ENCODE measurements around the gene NTSR2. TPM values are rescaled to one million over a fixed set of nuclear protein-coding genes. Genes with fewer than 3 reads are reported as not detected.
"Not testable (repeated sequence)": the region's sequence is repeated elsewhere in the genome, so short reads cannot be mapped to it uniquely, and the experiment has no call there.

NTSR2 gene
- polyA plus RNA-seq, 10 donors = not detected

DNA sequence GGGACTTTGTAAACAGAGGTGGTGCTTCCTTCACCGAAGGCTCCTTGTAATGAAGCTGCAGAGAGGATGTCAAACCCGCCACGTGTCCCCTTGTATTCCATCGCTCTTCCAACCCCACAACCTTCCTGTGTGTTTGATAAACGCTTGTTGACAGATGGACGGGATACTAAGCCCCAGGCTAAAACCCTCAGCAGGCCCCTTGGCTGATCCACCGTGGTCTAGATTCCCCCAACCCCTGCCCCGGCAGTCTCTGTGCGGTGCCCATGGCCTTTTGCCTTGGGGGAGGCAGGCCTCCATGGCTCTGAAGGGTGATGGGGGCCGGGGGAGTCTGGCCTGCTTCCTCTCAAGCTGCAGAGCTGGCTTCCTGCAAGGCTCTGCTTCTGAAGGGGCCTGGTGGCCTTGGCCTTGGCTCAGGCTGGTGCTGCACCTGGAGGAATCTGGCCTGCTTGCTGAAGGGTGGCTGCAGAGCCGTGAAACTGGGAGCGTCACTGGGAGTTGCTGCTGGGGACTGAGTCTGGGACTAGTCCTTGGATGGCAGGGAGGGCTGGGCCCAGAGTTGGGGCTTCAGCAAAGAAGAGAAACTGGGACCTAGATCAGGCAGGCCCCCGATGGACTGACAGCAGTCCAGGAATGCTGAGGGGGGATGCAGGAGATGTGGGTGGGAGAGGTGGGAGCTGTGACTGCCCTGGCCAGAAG is 9.6 kb upstream of the NTSR2 start:
- DNase-seq = no peak

DNA sequence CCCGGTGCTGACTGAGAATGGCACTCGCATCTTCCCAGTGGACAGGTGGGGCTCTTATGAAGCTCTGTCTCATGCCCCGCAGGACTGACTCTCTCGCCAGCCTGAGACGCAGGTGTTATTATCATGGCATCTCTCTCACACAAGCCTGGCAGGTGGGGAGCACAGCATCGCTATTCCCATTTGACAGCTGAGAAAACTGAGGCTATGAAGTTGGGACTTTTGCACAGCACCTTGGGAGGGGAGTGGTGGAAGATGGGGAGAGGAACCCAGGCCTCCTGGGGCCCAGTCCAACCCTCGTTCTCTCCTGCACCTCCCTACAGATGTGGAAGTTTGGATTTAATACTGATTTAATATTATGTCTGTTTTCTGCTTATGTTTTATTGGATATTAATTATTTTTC is 9.0 kb upstream of the NTSR2 start:
- DNase-seq = no peak

DNA sequence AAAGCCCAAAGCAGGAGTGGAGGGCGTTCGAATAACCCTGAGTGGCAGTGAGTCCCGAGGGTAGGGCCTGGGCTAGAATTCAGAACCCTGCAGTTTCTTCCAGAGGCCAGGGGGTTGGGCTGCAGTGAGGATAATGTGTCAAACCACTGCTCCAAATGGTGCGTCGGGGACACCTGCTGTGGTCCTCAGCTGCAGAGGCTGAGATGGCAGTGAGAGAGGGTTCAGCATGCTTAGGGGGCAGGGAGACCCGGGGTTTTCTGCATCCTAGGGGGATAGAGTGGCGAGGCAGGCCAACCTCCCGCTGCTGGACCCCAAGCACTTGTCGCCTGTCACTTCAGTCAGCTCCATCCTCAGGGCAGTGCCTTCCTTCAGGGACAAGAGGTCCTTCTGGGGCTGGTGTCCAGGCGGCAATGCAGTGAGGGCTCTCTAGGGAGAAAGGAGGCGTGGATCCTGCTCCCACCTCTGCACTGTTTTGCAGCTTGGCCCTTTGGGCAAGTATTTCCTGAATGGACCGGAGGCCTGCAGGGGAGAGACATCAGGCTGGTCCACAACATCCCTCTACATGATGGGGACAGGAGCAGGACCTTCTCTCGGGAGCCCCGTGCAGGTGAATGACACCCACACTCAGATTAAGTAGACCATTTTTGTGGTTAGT is 8.4 kb upstream of the NTSR2 start:
- DNase-seq = no peak

DNA sequence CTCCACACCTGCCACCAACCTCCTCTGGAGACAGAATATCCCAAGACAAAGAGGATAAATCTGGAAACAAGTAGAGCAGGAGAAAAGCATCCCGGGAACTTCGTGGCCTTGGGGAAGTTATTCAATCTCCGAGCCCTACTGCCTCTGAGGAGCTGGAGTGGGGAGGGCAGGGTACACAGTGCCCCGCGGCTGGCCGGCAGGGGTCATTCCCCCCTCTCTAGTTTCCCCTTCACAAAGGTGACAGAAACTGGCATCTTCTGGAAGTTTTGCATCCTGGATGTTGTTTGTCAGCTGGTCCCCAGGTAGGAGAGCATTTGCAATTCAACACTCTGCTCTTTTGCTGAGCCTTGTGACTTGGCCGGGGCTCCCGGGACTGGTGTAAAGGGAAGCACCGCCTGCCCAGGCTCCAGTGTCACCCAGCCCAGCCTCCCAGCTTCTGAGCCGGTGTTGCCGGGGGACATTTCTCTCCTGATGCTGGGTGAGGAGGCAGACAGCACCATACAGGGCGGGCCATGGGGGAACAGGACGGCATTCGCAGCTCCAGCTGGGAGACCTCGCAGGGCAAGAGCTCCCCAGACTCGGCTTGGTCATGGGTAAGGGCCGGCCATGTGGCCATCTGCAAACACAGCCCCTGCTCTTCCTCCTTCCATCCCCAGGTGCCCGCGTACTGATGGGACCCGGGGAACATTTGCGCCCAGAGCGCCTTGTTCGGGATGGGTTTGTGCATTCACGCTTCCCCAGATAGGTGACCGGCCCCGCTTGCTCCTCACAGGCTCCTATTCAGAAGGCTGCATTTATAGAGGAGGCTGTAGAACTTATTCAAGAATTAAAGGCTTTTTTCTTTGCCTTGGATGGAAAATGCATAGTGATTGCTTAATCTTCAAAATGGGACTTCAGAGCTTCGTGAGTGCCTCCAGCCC is 7.4 kb upstream of the NTSR2 start:
- no peak for DNase-seq

DNA sequence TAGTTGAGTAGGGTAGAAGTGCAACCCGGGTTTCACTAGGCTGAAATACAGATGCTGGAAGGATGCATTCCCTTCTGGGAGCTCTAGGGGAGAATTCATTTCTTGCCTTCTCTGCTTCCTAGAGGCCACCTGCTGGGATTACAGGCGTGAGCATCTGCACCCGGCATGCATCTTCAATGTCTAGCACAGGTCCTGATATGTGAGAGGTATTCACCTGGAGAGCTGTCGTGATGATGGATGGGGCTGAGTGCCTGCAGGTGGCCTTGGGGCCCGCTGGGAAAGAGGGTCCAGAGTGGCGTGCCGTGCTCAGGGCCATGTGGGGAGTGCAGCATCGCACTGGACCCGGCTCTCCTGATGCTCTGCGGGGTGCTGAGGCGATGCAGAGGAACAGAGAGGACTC is 6.6 kb upstream of the NTSR2 start:
- no peak for DNase-seq

DNA sequence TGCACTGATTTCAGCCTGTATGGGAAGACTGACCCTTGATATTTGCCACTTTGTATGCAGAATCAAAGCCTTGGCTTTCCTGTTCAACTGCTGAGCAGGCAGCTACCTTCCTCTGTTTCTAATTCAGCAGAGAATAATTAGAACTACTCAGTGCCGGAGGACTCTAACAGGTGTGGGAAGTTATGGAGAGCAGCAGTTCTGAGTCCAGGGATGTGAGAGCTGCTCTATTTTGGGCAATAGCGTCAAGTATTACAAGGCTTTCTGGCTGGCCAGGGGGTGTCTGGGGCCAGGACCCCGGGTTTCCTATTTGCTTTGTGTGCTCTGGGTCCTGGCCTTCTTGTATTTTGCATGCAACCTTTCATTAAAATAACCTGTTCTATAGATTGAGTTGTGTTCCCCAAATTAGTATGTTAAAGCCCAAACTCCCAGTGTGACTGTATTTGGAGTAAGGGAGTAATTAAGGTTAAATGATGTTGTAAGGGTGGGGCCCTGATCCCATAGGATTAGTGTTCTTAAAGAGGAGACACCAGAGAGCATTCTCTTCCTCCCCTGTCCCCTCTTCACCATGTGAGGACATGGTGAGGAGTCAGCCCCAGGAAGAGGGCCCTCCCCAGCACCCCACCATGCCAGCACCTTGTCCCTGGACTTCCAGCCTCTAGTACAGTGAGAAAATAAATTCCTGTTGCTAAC is 5.6 kb upstream of the NTSR2 start:
- no peak for DNase-seq

DNA sequence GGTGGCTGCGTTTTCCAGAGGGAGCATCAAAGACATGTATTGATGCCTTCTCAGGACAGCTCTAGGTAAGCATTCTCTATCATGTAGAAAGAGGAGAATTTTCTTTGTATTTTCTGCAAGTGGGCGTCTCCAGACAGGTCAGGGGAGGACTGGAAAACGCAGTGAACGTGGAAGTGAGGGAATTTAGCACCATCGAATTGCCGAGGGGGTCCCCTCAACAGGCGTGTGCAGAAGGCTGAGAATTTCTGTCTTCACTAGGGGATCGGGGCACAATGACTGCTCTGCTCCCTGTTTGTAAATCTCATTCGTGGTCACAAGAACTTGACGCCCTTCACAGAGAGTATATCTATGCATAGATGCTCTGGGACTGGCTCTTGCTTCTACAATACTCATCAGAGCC is 5.0 kb upstream of the NTSR2 start:
- DNase-seq = no peak

DNA sequence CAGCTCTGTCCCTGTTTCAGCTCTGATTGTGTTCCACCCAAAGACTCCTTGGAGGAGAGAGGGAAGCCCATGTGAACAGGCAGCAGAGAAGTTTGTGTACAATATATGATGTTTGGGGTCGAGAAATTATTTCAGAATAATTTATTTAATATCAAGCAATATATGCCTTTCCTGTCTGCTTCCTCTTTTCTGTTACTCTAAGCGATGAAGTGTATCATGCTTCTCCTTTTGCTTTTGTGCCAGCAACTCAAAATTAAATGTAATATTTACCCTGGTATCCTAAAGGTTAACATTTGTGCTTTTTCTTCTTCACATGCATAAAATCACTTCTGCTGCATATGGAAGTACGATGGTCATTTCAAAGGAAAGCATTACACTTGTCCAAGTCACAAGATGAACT is 2.4 kb upstream of the NTSR2 start:
- DNase-seq = no peak

DNA sequence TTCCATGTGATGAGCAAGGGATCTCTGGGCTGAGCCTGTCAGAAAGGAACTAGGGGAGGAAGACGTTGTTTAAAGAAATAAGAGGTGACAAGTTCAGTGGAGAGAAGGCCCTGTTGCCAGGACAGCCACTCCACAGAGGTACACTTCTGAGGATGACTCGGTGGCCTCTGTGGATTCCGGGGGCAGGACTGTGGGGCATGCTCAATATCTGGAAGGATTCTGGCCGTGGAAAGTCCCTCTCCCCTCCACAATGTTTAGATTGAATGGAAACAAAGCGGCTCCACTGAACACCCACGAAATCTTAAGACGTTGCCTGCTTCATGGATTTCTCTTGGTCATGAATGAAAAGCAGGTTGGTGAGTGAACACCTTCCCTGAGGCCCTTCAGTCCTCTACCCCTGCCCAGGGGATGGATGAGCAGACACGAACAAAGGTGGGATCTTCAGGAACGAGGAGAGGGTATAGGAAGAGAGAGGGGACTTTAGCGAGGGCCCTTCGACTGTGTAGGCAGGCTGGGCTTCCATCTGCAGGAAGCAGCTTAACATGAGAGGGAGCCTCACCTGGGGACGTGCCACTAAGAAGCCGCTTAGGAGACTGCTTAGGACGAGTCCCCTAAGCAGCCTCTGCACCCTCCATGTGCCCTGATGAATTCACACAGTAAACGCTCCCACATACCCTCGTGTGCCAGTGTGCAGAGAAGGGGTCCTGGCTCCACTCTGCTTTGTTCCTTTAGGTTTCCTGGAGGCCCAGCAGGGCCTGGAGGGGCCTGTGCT is 1.9 kb downstream of the NTSR2 start:
- no peak for DNase-seq

DNA sequence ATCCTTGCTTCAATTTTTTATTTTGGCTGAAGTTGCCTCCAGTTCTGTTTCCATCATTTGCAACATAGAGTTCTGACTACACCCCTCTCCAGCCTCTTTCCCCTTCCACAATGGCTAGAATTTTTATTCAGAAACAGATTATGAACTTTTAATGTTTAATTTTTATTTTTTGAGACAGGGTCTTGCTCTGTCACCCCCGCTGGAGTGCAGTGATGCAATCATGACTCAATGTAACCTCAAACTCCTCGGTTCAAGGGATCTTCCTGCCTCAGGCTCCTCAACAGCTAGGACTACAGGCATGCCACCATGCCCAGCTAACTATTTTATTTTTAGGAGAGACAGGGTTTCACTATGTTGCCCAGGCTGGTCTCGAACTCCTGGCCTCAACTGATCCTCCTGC is 2.8 kb downstream of the NTSR2 start:
- no peak for DNase-seq

DNA sequence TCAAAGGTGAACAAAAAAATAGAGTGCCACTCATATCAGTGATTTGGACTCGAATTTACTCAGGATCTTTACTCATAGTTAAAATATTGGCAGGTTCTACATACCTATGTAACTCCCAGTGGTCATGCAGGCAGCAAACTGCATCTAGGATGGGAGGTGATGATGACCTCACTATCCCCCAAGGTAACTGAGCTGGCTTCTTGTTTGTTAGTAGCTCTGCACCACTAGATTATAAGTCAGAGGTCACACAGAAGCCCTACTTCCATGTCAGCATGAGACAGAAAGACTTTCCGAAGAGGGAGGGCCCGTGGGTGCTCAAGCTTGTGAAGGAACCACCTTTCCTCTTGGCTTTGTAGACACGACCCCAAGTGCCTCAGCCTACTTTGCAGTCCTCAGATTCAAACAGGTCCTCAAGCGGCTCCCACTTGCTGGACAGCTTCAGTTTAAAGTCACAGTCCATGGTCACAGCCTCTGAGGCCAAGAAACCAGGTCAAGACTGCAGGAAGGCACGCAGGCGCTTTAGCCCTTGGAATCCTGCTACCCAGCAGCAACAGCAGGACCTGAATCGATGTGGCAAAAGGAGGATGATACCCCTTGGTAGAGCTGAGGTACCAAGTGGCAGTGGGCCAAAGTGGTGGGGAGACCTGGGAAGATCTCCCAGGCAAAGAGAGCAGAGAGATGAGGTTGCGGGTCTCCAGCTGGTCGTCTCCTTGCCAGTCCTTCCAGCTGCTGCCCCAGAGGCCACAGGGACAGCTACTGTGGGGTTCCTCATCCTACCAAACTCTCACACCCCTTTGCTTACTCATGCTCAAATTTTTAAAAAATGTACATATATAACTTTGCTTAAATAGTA is 4.3 kb downstream of the NTSR2 start:
- no peak for DNase-seq

DNA sequence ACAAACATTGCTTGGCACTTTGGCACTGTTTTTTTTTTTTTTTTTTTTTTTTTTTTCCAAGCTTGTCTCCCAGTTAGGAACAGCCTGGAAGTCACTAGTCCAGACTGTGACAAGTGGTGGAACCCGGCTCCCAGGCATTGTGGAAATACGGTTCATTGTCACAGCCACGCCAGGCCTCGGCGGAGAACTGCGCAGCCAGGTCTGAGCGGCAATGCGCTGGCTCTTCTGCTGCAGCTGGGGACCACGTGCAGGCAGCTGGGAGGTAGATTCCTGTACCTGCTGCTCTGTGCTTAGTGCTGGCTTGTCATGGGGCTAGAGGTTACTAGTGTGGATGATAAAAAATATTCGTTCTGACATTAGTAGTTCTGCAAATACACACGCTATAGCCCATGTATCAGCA is 5.0 kb downstream of the NTSR2 start:
- DNase-seq = no peak

DNA sequence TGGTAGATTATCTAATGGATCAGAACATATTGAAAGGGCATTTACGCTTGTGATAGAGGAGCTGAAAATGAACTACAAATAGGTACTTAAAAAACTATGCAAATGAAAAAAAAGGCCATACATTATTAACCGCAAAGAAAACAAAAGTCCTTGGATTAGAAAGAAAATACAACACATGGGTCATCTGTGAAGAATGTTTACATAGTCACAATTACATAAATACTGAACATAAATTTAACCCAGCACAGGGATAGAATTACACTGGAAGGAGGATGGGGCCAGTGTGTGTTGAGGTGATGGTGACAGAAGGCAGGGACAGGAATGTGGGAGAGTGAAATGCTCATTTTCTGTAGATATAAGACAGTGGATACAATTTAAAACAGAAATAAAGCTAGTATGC is 6.6 kb downstream of the NTSR2 start:
- DNase-seq = no peak

DNA sequence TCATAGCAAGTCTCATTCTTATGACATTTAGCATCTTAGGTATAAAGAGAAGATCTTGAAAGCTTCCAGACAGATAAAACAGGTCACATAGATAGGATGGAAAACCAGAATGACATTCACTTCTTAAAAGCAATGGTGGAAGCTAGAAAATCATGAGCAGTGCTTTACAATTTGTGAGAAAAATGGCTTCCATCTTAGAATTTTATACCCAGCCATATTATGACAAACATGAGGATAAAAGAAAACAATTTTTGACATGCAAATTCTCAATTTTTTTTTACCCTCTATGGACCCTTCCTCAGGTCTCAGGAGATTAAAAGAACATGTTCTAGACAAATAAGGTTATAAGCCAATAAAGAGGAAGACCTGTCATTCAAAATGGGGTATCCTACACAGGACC is 7.1 kb downstream of the NTSR2 start:
- DNase-seq = no peak

DNA sequence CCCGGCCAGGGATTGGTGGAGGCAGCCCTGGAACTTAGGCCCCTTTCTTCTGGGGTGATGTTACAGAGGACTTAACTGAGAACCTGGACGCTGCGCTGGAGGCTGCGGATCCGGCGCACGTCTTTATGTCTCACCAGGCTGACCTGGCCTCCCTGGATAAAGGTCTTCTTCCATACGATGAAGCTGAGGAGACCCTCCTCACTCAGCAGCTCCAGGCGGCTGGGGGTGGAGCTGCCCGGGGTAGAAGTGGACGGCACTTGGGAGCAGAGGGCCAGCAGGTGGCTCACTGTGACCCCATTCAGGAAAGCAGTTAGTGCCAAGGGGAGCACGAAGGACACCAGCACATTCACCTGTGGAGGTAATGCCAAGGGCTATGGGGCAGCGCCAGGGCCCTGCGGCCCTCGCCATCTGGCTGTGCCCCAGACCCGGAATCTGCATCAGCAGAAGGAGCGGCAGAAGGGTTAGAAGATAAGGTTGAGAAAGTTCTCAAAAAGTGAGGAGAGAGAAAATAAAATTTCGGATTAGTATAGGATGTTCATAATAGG is 8.0 kb downstream of the NTSR2 start:
- no peak for DNase-seq

DNA sequence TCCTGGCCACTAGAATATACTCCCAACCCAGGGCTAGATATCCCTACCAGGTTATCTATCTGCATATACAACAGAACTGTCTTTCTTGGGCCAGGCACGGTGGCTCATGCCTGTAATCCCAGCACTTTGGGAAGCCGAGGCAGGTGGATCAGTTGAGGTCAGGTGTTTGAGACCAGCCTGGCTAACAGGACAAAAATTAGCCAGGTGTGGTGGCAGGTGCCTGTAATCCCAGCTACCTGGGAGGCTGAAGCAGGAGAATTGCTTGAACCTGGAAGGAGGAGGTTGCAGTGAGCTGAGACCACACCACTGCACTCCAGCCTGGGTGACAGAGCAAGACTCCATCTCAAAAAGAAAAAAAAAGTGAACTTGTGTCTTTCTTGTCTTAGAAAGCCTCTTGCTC is 9.6 kb downstream of the NTSR2 start:
- not testable (repeated sequence) for DNase-seq

DNA sequence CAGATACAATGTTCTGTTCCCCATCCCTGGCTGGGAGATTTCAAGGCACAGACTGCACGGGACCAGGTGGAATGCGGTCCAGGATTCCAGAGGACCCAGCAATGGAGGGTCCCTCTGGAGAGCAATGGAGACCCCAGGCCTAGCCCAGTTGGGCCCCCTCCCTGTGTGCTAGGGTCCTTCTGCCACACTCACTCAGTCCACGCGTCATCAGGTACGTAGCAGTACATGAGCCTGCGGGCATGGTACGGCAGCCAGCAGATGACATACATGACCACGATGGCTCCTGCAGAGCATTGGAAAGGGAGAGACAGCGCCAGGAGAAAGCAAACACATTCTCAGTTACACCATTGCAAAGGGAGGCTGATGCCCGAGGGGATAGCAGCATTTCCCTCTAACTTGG is 10.1 kb downstream of the NTSR2 start:
- DNase-seq = no peak

DNA sequence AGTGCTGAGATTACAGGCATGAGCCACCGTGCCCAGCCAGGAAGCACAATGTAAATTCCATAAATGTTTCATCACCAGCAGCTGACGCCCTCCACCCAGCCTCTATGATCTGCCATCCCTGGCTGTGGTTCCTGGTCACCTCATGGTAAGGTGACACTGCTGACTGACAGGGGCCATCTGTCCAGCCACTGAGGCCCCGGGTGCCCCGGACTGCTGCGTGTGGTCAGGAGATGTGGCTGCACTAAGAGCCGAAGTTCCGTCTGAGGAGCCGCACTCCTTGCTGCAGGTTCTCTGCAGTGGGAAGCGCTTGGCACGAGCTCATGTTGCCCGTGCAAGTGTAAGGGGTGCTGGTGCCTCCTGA is 10.9 kb downstream of the NTSR2 start:
- no peak for DNase-seq

DNA sequence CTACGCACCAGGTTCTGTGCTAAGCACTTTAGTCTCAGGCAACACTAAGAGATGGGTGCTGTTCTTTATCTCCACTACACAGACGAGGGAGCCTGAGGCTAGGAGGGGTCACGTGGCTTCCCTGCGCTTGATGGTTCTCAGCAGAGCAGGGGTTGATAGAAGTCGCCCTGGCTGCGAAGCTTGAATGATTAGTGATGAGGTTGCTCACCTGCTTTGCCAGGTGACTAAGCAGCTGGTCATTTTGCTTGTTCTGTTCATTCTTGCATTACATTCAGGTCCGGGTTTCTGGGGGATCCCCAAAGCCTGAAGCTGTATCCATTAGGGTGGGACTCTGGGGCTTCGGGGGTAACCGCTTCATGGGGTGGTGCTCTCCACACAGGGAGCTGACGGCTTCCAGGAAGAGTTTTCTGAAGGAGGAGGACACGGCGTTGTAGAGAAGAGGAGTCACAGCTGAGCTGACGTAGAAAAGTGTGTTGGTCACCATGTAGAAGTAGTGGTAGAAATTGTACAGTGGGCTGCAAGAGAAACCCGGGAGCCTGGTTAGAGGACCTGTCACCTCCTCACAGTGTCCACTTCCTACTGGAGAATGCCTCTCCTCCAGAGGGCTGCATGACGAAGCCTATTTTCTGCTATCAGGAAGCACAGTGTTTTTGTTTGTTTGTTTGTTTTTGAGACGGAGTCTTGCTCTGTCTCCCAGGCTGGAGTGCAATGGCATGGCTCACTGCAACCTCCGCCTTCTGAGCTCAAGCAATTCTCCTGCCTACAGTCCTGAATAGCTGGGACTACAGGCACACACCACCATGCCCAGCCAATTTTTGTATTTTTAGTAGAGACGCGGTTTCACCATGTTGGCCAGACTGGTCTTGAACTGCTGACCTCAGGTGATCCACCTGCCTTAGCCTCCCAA is 11.5 kb downstream of the NTSR2 start:
- DNase-seq = no peak
